OCI-LY1 (cell line): Measurements from ENCODE around the gene MED13L.

Experiments
- H2AFZ ChIP-seq: fragments of 200-600 bp; sonication (generic), shearing (Covaris generic); 2 replicates; pipeline ENCODE4 v1.6.0; 2014; ENCODE audit warnings: antibody characterized with exemption, mild to moderate bottlenecking, low read length
- H3F3A ChIP-seq: fragments of 200-600 bp; sonication (generic), shearing (Covaris generic); 2 replicates; pipeline ENCODE4 v1.6.0; 2014; ENCODE audit warnings: mild to moderate bottlenecking, antibody characterized with exemption, low read length, moderate library complexity; ENCODE audit not compliant: insufficient read depth
- H3K27ac ChIP-seq: fragments of 200-600 bp; sonication (generic); 2 replicates; pipeline ENCODE4 v1.5.1; 2014; ENCODE audit warnings: low read length, mixed run types, mild to moderate bottlenecking, low read depth; ENCODE audit not compliant: poor library complexity, severe bottlenecking
- H3K27me3 ChIP-seq: fragments of 200-600 bp; sonication (generic); 2 replicates; pipeline ENCODE4 v1.6.0; 2014; ENCODE audit warnings: antibody characterized with exemption, mild to moderate bottlenecking, low read length, moderate library complexity; ENCODE audit not compliant: insufficient read depth
- H3K36me3 ChIP-seq: fragments of 200-600 bp; sonication (generic); 2 replicates; pipeline ENCODE4 v1.6.1; 2014; ENCODE audit warnings: mild to moderate bottlenecking, antibody characterized with exemption, low read length, moderate library complexity, mixed read lengths; ENCODE audit not compliant: insufficient read depth
- H3K4me1 ChIP-seq: fragments of 200-600 bp; sonication (generic); 2 replicates; pipeline ENCODE4 v1.5.1; 2014; ENCODE audit warnings: mild to moderate bottlenecking, low read length, moderate library complexity; ENCODE audit not compliant: insufficient read depth, severe bottlenecking
- H3K4me2 ChIP-seq: fragments of 200-600 bp; sonication (generic), shearing (Covaris generic); 2 replicates; pipeline ENCODE4 v1.6.1; 2014; ENCODE audit warnings: low read length
- H3K4me3 ChIP-seq: fragments of 200-600 bp; sonication (generic); 2 replicates; pipeline ENCODE4 v1.5.1; 2014; ENCODE audit warnings: low read length, low read depth, mild to moderate bottlenecking, mixed read lengths; ENCODE audit not compliant: poor library complexity, severe bottlenecking
- H3K79me2 ChIP-seq: fragments of 200-600 bp; shearing (Covaris generic); 2 replicates; pipeline ENCODE4 v1.6.1; 2016; ENCODE audit warnings: mixed run types, low read length, mixed read lengths; ENCODE audit not compliant: insufficient read depth
- H3K9ac ChIP-seq: fragments of 200-600 bp; sonication (generic), shearing (Covaris generic); 2 replicates; pipeline ENCODE4 v1.6.1; 2014; ENCODE audit warnings: mild to moderate bottlenecking, low read length, mixed read lengths
- H3K9me2 ChIP-seq: fragments of 200-600 bp; sonication (generic), shearing (Covaris generic); 2 replicates; pipeline ENCODE4 v1.6.1; 2014; ENCODE audit warnings: low read depth, mild to moderate bottlenecking, low read length, mixed read lengths
- H3K9me3 ChIP-seq: fragments of 200-600 bp; shearing (Covaris generic); 2 replicates; pipeline ENCODE4 v1.6.1; 2014; ENCODE audit warnings: low read length, mixed read lengths
- H4K20me1 ChIP-seq: fragments of 200-600 bp; sonication (generic), shearing (Covaris generic); 2 replicates; pipeline ENCODE4 v1.6.0; 2016; ENCODE audit warnings: mild to moderate bottlenecking, low read length; ENCODE audit not compliant: insufficient read depth
- EZH2 ChIP-seq: fragments of 200-600 bp; sonication (generic), shearing (Covaris generic); IDR thresholded peaks from 2 replicates; pipeline ENCODE4 v1.8.0; 2017; ENCODE audit warnings: borderline replicate concordance, mixed run types, mild to moderate bottlenecking, antibody characterized with exemption, low read length, moderate library complexity, mixed read lengths
- TF ChIP-seq, protein P1 (sequence below): fragments of 200-600 bp; sonication (generic), shearing (Covaris generic); IDR thresholded peaks from 2 replicates; pipeline ENCODE4 v1.5.1; 2017; ENCODE audit warnings: mild to moderate bottlenecking, antibody characterized with exemption, low read length, moderate library complexity, mixed read lengths

Gene MED13L

DNA sequence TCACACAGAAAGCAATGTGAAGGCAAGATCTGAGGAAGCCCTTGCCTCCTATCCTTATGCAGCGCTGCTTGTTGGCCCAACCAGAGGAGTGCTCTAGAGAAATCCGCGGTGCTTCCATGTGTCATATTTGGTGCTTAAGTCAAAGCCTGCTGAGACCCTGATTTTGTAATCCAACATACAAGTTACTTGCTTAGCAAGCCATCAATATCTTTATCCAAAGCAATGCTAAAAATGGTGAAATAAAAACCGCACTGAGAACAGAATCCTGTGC, 250.0 kb downstream of the MED13L start:
- H3K27ac ChIP-seq: no peak overlapping the region
- no peak overlapping the region for H3K4me2 ChIP-seq
- no peak overlapping the region for H3K9ac ChIP-seq
- no peaks in the 10 kb centered on the region for H3K36me3 ChIP-seq
- H3K79me2 ChIP-seq: no peaks in the 10 kb centered on the region
- H3K27me3 ChIP-seq: no peaks in the 10 kb centered on the region
- no peaks in the 10 kb centered on the region for H4K20me1 ChIP-seq
- no peaks in the 10 kb centered on the region for H3K9me3 ChIP-seq
- H3K9me2 ChIP-seq: no peaks in the 10 kb centered on the region
- TF ChIP-seq, protein P1, sequence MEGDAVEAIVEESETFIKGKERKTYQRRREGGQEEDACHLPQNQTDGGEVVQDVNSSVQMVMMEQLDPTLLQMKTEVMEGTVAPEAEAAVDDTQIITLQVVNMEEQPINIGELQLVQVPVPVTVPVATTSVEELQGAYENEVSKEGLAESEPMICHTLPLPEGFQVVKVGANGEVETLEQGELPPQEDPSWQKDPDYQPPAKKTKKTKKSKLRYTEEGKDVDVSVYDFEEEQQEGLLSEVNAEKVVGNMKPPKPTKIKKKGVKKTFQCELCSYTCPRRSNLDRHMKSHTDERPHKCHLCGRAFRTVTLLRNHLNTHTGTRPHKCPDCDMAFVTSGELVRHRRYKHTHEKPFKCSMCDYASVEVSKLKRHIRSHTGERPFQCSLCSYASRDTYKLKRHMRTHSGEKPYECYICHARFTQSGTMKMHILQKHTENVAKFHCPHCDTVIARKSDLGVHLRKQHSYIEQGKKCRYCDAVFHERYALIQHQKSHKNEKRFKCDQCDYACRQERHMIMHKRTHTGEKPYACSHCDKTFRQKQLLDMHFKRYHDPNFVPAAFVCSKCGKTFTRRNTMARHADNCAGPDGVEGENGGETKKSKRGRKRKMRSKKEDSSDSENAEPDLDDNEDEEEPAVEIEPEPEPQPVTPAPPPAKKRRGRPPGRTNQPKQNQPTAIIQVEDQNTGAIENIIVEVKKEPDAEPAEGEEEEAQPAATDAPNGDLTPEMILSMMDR: no peak
- no peak for TF ChIP-seq EZH2
- H3K4me3 ChIP-seq: no peak overlapping the region
- peaks cover 7% of the 10 kb centered on the region for H3K4me1 ChIP-seq
- H3F3A ChIP-seq: no peaks in the 10 kb centered on the region
- no peak overlapping the region for H2AFZ ChIP-seq

DNA sequence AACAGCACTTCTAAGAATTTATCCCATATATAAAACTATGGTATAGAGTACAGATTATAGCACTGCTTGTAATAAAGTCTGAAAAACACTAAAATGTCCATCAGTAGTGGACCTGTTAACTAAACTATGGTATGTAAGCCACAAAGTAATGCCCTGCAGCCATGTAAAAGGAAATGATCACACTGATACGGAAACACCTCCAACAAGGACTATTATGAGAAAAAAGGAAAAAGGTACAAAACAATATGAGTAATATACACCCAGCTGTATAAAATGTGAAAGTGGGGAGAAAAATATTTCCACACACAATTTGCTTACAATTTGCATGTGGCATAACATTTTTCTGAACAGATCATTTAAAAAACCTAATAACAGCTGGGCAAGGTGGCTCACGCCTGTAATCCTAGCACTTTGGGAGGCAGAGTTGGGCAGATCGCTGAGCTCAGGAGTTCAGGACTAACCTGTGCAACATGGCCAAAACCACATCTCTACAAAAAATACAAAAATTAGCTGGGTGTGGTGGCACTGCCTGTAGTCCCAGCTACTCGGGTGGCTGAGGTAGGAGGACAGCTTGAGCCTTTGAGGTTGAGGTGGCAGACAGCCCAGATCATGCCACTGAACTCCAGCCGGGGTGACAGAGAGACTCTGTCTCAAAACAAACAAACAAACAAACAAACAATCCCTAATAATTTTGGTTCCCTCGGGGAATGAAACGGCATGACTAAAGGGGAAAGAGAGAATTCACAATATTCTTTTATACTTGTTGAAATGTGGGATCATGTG, 250.5 kb downstream of the MED13L start:
- Histone ChIP-seq H3K27me3 (no peaks in the 10 kb centered on the region), H3K9me3 (no peaks in the 10 kb centered on the region), H3K36me3 (no peaks in the 10 kb centered on the region), H3K27ac (no peak overlapping the region), H3F3A (no peaks in the 10 kb centered on the region), H4K20me1 (no peaks in the 10 kb centered on the region), H2AFZ (no peak overlapping the region), H3K4me3 (no peak overlapping the region), H3K4me1 (peaks cover 7% of the 10 kb centered on the region), H3K9ac (no peak overlapping the region), H3K79me2 (no peaks in the 10 kb centered on the region), H3K9me2 (no peaks in the 10 kb centered on the region), H3K4me2 (no peak overlapping the region)
- no peak for TF ChIP-seq EZH2
- TF ChIP-seq, protein P1: no peak

DNA sequence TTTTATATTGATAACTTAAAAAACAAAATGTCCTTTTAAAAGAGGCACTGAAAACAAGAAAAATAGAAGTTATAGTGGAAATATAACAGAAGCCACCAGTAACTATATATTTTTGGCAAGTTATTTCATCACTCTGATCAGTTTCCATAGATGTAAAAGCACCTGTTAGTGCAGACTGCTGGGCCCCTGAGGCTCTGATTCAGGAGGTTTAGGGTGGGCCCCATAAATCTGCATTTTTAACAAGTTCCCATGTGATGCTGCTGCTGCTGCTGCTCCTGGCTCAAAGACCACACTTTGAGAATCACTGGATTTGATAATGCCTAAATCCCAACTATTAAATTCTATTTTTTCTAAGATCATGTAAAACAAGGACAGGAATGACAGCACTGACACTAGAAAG, 251.1 kb downstream of the MED13L start:
- H3K79me2 ChIP-seq: no peaks in the 10 kb centered on the region
- H3K4me2 ChIP-seq: no peak overlapping the region
- H4K20me1 ChIP-seq: no peaks in the 10 kb centered on the region

More for the DNA sequence above, 251.1 kb downstream of the MED13L start:
- H3K9me2 ChIP-seq: no peaks in the 10 kb centered on the region
- no peak overlapping the region for H3K4me3 ChIP-seq
- no peak overlapping the region for H3K9ac ChIP-seq
- TF ChIP-seq, protein P1: no peak
- TF ChIP-seq EZH2: no peak
- no peaks in the 10 kb centered on the region for H3F3A ChIP-seq
- no peaks in the 10 kb centered on the region for H3K27me3 ChIP-seq
- no peaks in the 10 kb centered on the region for H3K9me3 ChIP-seq
- H3K27ac ChIP-seq: no peak overlapping the region
- H3K4me1 ChIP-seq: peaks cover 7% of the 10 kb centered on the region
- no peak overlapping the region for H2AFZ ChIP-seq
- H3K36me3 ChIP-seq: no peaks in the 10 kb centered on the region
